Spleen (tissue), 7 donors: ENCODE data around the gene OR8G5.

Experiments
- POLR2AphosphoS5 ChIP-seq, 3 donors: sonication (generic); formaldehyde crosslinking; IDR thresholded peaks; one replicate each; pipeline ENCODE4 v1.5.1; 2017; ENCODE audit warnings: antibody characterized with exemption in 3 of 3
- TF ChIP-seq, protein P1 (sequence below), 11 experiments: fragments of 200-600 bp in 7 of 11; fragments of 450-650 bp in 4 of 11; sonication (generic) in 4 of 11; IDR thresholded peaks in 8 of 11; conservative IDR thresholded peaks in 3 of 11; 1 replicate in 7 of 11; 2 replicates in 4 of 11; pipeline versions ENCODE4 v1.4.0 to v1.8.0; 2016 to 2021; ENCODE audit warnings: antibody characterized with exemption in 11 of 11, inconsistent platforms in 4 of 11, mild to moderate bottlenecking in 1 of 11
- donor health status: DM: no; HTN: no; CAD: no; lungs with moderate emphysema.
- donor health status: DM: no; HTN: no; CAD: no.
- donor health status: DM: no; HTN: no; CAD: no.

DNA sequence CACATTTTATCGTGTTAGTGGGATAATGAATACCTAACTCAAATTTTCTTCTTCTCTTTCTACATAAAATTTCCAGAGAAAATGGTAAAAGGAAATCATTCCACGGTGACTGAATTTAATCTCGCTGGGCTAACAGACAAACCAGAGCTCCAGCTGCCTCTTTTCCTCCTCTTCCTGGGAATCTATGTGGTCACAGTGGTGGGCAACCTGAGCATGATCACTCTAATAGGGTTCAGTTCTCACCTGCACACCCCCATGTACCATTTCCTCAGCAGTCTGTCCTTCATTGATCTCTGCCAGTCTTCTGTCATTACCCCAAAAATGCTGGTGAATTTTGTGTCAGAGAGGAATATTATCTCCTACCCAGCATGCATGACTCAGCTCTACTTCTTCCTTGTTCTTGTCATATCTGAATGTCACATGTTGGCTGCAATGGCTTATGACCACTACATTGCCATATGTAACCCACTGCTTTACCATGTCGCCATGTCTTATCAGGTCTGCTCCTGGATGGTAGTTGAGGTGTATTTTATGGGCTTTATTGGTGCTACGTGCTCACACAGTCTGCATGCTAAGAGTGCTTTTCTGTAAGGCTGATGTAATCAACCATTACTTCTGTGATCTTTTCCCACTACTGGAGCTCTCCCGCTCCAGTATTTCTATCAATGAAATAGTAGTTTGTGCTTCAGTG, 48.9 kb upstream of the OR8G5 start:
- TF ChIP-seq, protein P1, sequence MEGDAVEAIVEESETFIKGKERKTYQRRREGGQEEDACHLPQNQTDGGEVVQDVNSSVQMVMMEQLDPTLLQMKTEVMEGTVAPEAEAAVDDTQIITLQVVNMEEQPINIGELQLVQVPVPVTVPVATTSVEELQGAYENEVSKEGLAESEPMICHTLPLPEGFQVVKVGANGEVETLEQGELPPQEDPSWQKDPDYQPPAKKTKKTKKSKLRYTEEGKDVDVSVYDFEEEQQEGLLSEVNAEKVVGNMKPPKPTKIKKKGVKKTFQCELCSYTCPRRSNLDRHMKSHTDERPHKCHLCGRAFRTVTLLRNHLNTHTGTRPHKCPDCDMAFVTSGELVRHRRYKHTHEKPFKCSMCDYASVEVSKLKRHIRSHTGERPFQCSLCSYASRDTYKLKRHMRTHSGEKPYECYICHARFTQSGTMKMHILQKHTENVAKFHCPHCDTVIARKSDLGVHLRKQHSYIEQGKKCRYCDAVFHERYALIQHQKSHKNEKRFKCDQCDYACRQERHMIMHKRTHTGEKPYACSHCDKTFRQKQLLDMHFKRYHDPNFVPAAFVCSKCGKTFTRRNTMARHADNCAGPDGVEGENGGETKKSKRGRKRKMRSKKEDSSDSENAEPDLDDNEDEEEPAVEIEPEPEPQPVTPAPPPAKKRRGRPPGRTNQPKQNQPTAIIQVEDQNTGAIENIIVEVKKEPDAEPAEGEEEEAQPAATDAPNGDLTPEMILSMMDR (IDR thresholded peaks at IDR 0.05 in 8 of 11, conservative IDR thresholded peaks at IDR 0.05 in 3 of 11), result no peak
- TF ChIP-seq POLR2AphosphoS5 (IDR thresholded peaks at IDR 0.05), result no peak
